NT2/D1 (cell line): ENCODE results near the gene GNB5.

Source experiments
- SUZ12 ChIP-seq: IDR thresholded peaks from 2 replicates; pipeline ENCODE4 v1.6.1; 2011; ENCODE audit not compliant: insufficient read length, insufficient read depth; ENCODE audit errors: extremely low read depth
- YY1 ChIP-seq: IDR thresholded peaks from 2 replicates; pipeline ENCODE4 v1.6.1; 2011; ENCODE audit not compliant: insufficient read length, insufficient read depth
- ZNF274 ChIP-seq: IDR thresholded peaks from 2 replicates; pipeline ENCODE4 v1.6.1; 2011; ENCODE audit warnings: mild to moderate bottlenecking, low read depth, low read length

DNA sequence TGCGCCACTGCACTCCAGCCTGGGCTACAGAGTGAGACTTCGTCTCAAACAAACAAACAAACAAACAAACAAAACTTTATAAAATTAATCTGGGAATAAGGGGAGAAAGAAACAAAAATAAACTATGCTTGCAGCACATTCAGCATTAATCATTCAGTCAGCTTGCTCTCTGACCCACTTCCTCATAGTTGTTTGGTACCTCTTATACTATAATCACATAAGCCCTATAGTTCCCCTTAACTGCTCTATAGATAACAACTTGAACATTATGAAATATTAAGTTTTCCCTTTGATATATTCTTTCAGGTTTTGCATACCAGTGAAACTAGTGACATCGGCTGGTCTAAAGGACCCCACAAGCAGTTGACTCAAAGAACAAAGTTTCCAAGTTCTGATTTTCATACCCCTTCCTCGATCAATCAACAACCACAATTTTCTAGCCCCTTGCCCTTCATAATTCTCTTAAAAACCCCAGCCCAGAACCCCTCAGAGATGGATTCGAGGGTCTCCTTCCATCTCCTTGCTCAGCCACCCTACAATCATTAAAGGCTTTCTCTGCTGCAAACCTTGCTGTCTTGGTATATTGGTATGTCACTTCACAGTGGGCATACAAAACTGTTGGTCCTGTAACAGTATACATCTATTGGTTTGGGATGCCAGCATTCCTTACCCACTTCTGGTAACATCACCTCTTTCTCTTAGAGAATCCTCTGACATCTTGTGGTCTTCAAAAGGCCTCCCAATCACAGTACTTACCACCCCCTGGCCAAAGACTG lies 105.0 kb downstream of the GNB5 start:
- TF ChIP-seq YY1 (no peak), SUZ12 (no peak), ZNF274 (no peak)
